Activated CD8-positive, alpha-beta T cell treated with anti-CD3 and anti-CD28 coated beads, Interleukin-2, amount 10 ng/mL, durations not matched to agents 7 days and 5 days (primary cell): ENCODE data around the gene GADD45A. TPM values are rescaled to one million over a fixed set of nuclear protein-coding genes. Genes with fewer than 3 reads are reported as not detected.
"Not testable (repeated sequence)": the region's sequence is repeated elsewhere in the genome, so short reads cannot be mapped to it uniquely, and the experiment has no call there.

Source experiments
- ATAC-seq: fragments of 150-1000 bp; cut with Tn5 transposase; one replicate; pipeline ENCODE4 v1.10.0; 2021; ENCODE audit warnings: moderate library complexity
- CTCF ChIA-PET: fragments of 350-600 bp; sonication (Branson Sonifier 250); formaldehyde crosslinking; loops from one replicate; lab custom pipeline; 2021; ENCODE audit warnings: antibody characterized with exemption; lab: Charles Lee
- POLR2A ChIA-PET: fragments of 350-600 bp; sonication (Branson Sonifier 250); formaldehyde crosslinking; loops from one replicate; lab custom pipeline; 2021; ENCODE audit warnings: antibody characterized with exemption; lab: Charles Lee
- DNase-seq: peaks from one replicate; pipeline ENCODE4 v3.0.0-alpha.2; 2020
- H3K27ac Mint-ChIP-seq: one replicate; pipeline ENCODE4 v1.8.0; 2021; ENCODE audit warnings: mild to moderate bottlenecking, mixed read lengths
- H3K27me3 Mint-ChIP-seq: one replicate; pipeline ENCODE4 v1.8.0; 2021; ENCODE audit warnings: low read depth, mixed read lengths
- H3K36me3 Mint-ChIP-seq: one replicate; pipeline ENCODE4 v1.8.0; 2021; ENCODE audit warnings: low read depth, mixed read lengths
- H3K4me1 Mint-ChIP-seq: one replicate; pipeline ENCODE4 v1.8.0; 2021; ENCODE audit warnings: low read depth, mixed read lengths
- H3K4me3 Mint-ChIP-seq: one replicate; pipeline ENCODE4 v1.8.0; 2021; ENCODE audit warnings: mild to moderate bottlenecking, mixed read lengths
- H3K9me3 Mint-ChIP-seq: one replicate; pipeline ENCODE4 v1.8.0; 2022; ENCODE audit warnings: mixed read lengths; ENCODE audit not compliant: insufficient read depth
- total RNA-seq, 2 experiments: library from RNA; stranded (reverse); gene quantifications; one replicate each; pipeline ENCODE4 v1.2.3, GENCODE V29; 2021

GADD45A gene
- total RNA-seq, 2 experiments from 2014 or later = 17.9 to 21.7 TPM

DNA sequence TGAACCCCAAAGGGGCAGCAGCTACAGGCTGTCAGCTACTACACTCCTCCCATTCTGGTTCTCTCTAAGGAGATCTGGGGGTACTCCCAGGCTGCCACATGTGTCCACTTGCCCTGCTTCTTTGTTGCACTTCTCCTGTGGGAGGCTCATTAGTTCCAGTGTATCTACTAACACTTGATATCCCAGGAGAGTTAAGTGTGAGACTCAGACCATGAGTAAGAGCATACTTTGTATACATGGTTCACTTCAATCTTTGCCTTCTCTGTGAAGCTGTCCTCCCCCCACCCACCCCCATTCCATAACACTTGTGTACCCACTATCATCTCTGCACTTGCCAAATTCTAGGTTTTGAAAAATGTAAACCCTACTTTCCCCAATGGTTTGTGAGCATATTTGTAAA is 34.9 kb upstream of the GADD45A start:
- ATAC-seq (no peak), DNase-seq (no peak)
- ChIA-PET CTCF (no interaction called here), POLR2A (no interaction called here)
- no peaks in the 10 kb centered on the region for H3K36me3 Mint-ChIP-seq
- peaks cover 14% of the 10 kb centered on the region for H3K27me3 Mint-ChIP-seq
- no peaks in the 10 kb centered on the region for H3K4me1 Mint-ChIP-seq
- no peaks in the 10 kb centered on the region for H3K9me3 Mint-ChIP-seq
- no peak overlapping the region for H3K4me3 Mint-ChIP-seq
- H3K27ac Mint-ChIP-seq = no peak overlapping the region

DNA sequence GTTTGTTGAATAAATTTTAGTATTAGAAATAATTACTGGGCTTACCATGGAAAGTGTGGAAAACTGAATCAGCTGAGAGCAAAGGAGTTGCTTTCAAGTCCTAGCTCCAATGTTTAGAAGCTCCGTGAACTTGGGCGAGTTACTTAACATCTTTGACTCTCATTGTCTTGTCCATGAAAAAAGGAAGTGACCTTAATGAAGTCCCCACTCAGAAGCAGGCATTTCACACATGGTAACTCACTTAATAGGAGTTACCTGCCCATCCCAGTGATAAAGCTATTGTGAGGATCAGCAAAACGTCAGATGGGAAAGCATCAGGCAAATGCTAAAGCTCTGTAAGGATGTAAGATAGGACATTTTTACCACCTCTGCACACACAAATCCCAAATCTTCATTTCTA is 34.0 kb upstream of the GADD45A start:
- Mint-ChIP-seq H3K4me3 (no peak overlapping the region), H3K27me3 (peaks cover 14% of the 10 kb centered on the region), H3K4me1 (no peaks in the 10 kb centered on the region), H3K9me3 (no peaks in the 10 kb centered on the region), H3K27ac (no peak overlapping the region), H3K36me3 (no peaks in the 10 kb centered on the region)
- no peak for DNase-seq
- ATAC-seq = no peak
- CTCF ChIA-PET = no interaction called here
- POLR2A ChIA-PET = no interaction called here

DNA sequence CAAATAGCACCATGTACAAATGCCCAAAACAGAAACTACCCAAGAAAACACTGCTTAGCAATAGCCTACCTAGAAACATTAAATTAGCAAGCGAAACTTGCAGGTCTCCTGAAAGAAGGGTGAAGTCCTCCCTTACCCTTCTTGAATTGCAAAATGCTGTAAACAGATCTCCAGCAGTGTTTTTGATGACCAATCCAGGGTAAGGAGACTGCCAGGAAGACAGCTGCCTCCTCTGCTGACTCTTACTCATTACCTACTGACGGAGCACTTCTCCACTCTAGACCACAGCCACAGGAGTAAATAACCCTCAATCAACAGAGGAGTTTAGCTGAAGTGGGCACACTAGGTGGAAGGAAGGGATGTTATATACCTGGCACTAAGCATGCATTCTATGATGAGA is 32.2 kb upstream of the GADD45A start:
- Mint-ChIP-seq H3K9me3 (no peaks in the 10 kb centered on the region), H3K36me3 (no peaks in the 10 kb centered on the region), H3K27ac (no peak overlapping the region), H3K4me3 (no peak overlapping the region), H3K4me1 (no peaks in the 10 kb centered on the region), H3K27me3 (peaks cover 15% of the 10 kb centered on the region)
- POLR2A ChIA-PET = no interaction called here
- CTCF ChIA-PET = no interaction called here
- no peak for DNase-seq
- no peak for ATAC-seq

DNA sequence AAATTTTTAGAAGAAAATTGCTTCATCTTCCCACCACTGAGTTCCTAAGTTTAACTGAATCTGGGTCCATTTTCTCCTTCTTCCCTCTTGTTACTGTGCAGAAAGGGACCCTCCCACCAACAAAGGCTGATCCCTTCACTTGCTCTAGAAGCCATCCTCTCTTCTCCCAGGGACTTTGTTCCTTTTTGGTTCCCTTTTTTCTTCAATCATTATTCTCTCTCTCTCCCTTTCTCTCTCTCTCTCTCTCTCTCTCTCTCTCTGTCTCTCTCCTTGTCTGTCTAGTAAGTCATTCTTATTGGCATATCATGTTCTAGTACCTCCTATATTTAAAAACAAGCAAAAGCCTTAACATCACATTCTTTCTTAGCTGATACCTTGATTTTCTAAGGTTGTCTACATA is 31.7 kb upstream of the GADD45A start:
- ATAC-seq = no peak
- Mint-ChIP-seq H3K9me3 (no peaks in the 10 kb centered on the region), H3K4me3 (no peak overlapping the region), H3K4me1 (no peaks in the 10 kb centered on the region), H3K27ac (no peak overlapping the region), H3K27me3 (peaks cover 17% of the 10 kb centered on the region), H3K36me3 (no peaks in the 10 kb centered on the region)
- ChIA-PET POLR2A (no interaction called here), CTCF (no interaction called here)
- DNase-seq = no peak

DNA sequence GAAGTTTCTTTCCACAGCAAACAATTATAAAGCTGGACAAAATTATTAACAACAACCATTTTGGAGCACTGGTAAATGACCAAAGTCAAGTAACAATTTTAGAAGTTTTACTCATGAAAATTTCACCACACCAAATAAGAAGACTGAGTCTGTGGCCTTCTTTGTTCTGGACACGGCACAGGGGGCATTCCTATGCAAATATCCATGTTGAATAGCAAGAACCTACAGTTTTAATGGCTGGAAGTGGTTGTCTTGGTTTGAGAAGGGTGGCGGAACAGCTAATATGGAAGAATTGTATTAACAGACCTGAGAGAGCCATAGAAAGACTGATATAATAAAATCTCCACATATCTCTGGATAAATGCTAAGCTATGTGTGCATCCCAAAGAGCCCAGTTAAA is 29.4 kb upstream of the GADD45A start:
- Mint-ChIP-seq H3K27ac (no peak overlapping the region), H3K9me3 (no peaks in the 10 kb centered on the region), H3K27me3 (peaks cover 23% of the 10 kb centered on the region), H3K36me3 (no peaks in the 10 kb centered on the region), H3K4me3 (no peak overlapping the region), H3K4me1 (no peaks in the 10 kb centered on the region)
- ATAC-seq = no peak
- no peak for DNase-seq
- CTCF ChIA-PET = no interaction called here
- POLR2A ChIA-PET = no interaction called here

DNA sequence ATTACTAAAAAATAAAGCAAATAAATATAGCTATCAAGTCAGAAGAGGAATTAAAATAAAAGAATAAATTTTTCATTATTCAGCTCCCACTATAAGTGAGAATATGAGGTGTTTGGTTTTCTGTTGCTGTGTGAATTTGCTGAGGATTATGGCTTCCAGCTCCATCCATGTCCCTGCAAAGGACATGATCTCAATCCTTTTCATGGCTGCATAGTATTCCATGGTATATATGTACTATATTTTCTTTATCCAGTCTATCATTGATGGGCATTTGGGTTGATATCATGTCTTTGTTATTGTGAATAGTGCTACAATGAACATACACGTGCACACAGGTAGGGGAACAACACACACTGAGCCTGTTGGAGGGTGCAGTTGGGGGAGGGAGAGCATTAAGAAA is 27.8 kb upstream of the GADD45A start:
- ATAC-seq, H3K9me3 Mint-ChIP-seq, H3K4me3 Mint-ChIP-seq, POLR2A ChIA-PET, H3K4me1 Mint-ChIP-seq, H3K27ac Mint-ChIP-seq, H3K36me3 Mint-ChIP-seq, DNase-seq: not testable (repeated sequence)
- CTCF ChIA-PET = interaction anchor here (1.3 kb wide), 1 partner anchor 95 kb away, joined by 3 read pairs; no protein-coding TSS in a partner anchor
- H3K27me3 Mint-ChIP-seq = peaks cover 30% of the 10 kb centered on the region

DNA sequence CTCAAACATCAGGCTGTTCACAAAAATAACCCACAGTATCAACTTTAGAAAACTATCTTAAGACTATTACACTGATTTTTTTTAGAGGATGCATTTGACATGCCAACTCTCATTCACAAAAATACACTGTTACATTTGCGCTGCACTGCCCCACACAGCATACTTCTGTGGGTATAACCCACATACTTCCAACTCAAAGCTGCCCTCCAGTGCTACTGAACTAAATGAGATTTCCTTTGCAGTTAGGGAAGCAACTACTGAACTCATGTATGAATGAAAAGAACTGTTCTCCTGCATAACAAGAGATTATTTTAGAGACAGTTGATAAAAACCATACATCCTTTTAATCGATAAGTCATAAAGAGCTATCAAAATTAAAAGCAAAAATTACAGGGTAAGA is 25.8 kb upstream of the GADD45A start:
- H3K4me3 Mint-ChIP-seq = no peak overlapping the region
- no peaks in the 10 kb centered on the region for H3K4me1 Mint-ChIP-seq
- H3K9me3 Mint-ChIP-seq = no peaks in the 10 kb centered on the region
- POLR2A ChIA-PET = no interaction called here
- no peak overlapping the region for H3K27ac Mint-ChIP-seq
- H3K27me3 Mint-ChIP-seq = peaks cover 29% of the 10 kb centered on the region
- CTCF ChIA-PET = interaction anchor here (1.5 kb wide), 1 partner anchor 102 kb away, joined by 4 read pairs; no protein-coding TSS in a partner anchor
- DNase-seq = no peak
- ATAC-seq = no peak
- H3K36me3 Mint-ChIP-seq = no peaks in the 10 kb centered on the region

DNA sequence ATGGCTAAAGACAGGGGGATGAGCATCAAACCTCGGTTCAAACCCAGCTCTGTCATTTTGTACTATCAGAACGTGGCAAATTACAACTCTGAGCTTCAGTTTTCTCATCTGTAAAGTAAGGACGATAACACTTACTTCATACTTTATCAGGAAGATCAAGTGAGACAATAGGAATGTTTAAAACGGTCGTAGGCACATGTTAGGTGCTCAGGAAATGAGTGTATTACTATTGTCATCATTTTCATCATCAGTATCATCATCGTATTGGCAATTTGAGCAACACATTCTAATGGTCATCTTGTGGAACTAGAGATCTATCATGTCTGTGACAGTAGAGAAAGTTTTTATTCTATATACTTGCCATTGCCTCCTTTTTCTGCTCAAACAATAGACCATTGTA is 22.1 kb upstream of the GADD45A start:
- Mint-ChIP-seq H3K9me3 (no peaks in the 10 kb centered on the region), H3K4me1 (no peaks in the 10 kb centered on the region), H3K36me3 (no peaks in the 10 kb centered on the region), H3K27ac (no peak overlapping the region), H3K4me3 (no peak overlapping the region), H3K27me3 (peaks cover 30% of the 10 kb centered on the region)
- ATAC-seq (no peak), DNase-seq (no peak)
- ChIA-PET POLR2A (no interaction called here), CTCF (no interaction called here)

DNA sequence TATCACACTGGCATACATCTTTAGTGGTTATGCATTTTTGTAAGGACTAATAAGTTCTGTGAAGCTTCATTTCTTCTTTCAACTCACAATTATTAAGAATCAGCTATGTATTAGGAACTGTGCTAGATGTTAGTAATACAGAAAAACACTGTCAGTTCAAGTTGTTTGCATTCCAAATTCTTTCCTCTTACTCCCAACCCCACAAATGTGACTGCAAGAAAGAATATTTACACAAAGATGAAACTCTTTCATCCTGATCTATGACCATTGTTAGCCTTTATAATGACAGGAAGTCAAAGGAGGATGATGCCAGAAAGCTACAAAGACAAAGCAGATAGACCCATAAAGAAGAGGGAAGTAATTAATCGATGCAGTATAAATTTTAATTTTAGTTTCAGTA is 21.0 kb upstream of the GADD45A start:
- ATAC-seq = no peak
- no peaks in the 10 kb centered on the region for H3K4me1 Mint-ChIP-seq
- ChIA-PET POLR2A (interaction anchor here (0.6 kb wide), 1 partner anchor 47 kb away, joined by 3 read pairs; no protein-coding TSS in a partner anchor), CTCF (no interaction called here)
- no peak for DNase-seq
- no peaks in the 10 kb centered on the region for H3K9me3 Mint-ChIP-seq
- H3K27me3 Mint-ChIP-seq = peaks cover 32% of the 10 kb centered on the region
- no peaks in the 10 kb centered on the region for H3K36me3 Mint-ChIP-seq
- H3K27ac Mint-ChIP-seq = no peak overlapping the region
- H3K4me3 Mint-ChIP-seq = no peak overlapping the region

DNA sequence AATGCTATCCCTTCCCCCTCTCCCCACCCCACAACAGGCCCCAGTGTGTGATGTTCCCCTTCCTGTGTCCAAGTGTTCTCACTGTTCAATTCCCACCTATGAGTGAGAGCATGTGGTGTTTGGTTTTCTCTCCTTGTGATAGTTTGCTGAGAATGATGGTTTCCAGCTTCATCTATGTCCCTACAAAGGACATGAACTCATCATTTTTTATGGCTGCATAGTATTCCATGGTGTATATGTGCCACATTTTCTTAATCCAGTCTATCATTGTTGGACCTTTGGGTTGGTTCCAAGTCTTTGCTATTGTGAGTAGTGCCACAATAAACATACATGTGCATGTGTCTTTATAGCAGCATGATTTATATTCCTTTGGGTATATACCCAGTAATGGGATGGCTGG is 19.7 kb upstream of the GADD45A start:
- H3K4me1 Mint-ChIP-seq, H3K36me3 Mint-ChIP-seq, CTCF ChIA-PET, ATAC-seq, H3K4me3 Mint-ChIP-seq, H3K9me3 Mint-ChIP-seq, POLR2A ChIA-PET, DNase-seq, H3K27ac Mint-ChIP-seq: not testable (repeated sequence)
- H3K27me3 Mint-ChIP-seq = peaks cover 31% of the 10 kb centered on the region

DNA sequence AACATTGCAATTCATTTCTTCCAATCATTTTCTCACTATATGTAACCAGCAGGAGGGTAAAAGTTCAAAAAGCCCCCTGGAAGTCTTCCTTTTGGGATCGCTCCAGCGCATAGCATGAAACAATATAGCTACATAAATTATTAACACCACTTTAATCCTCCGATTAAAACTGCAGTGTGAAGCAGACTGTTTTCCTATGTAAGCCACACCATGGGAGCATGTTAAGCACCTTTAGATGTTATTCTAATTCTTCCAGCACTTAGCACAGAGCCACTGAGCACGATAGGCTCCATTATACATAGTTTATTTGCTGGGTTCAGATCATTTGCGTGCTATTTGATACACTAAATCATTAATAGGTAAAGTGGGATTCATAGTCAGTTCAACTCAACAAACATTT is 18.4 kb upstream of the GADD45A start:
- Mint-ChIP-seq H3K4me1 (no peaks in the 10 kb centered on the region), H3K36me3 (no peaks in the 10 kb centered on the region), H3K27ac (no peak overlapping the region), H3K27me3 (peaks cover 30% of the 10 kb centered on the region), H3K9me3 (no peaks in the 10 kb centered on the region), H3K4me3 (no peak overlapping the region)
- ChIA-PET CTCF (no interaction called here), POLR2A (no interaction called here)
- DNase-seq = no peak
- no peak for ATAC-seq

DNA sequence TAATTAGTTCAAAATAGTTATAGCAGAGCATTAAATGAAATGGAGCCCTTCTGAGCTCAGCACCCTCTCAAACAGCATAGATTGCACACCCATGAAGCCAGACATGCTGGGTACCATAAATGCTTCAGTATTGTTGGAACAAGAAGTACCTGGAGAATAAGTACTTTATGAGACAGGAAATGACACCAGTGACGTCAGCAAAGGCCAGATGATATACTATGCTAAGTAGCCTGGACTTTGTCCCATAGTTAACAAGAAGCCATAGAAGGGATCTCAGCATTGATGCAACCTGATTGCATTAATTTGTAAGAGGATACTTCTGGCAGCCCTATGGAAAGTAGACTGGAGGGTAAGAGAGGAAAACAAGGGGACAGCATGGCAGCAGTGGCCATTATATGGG is 16.3 kb upstream of the GADD45A start:
- H3K27ac Mint-ChIP-seq = no peak overlapping the region
- ChIA-PET POLR2A (no interaction called here), CTCF (no interaction called here)
- H3K36me3 Mint-ChIP-seq = no peaks in the 10 kb centered on the region
- no peaks in the 10 kb centered on the region for H3K4me1 Mint-ChIP-seq
- no peak for DNase-seq
- peaks cover 23% of the 10 kb centered on the region for H3K27me3 Mint-ChIP-seq
- ATAC-seq = no peak
- no peak overlapping the region for H3K4me3 Mint-ChIP-seq
- no peaks in the 10 kb centered on the region for H3K9me3 Mint-ChIP-seq

DNA sequence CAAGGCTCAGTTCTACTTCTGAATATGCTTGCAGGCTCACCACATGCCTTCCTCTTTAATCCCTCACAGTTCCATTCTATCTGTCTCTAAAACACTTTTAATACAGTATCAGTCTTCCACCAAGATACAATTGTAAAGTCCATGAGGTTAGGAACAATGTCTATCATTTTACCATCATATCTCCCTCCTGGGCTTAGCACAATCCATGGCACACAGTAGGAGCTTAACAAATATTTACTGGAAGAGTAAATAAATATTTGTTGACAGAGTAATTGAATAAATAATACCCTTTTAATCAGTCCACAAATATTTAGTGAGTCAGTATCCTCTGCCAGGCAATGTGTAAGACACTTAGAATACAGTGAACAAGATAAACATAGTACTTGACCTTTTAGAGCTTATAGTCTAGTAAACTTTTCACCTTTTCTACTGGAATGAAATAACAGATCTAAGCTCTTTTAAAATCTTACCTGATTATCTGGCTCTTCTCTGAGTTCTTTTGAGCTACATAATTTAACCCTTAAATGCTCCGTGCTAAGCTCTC is 12.7 kb upstream of the GADD45A start:
- no peak overlapping the region for H3K27ac Mint-ChIP-seq
- peaks cover 18% of the 10 kb centered on the region for H3K27me3 Mint-ChIP-seq
- ChIA-PET CTCF (interaction anchor here (1.1 to 2.3 kb wide), 4 partner anchors 12 to 111 kb away, joined by 3 to 6 read pairs (median 6); no protein-coding TSS in a partner anchor), POLR2A (interaction anchor here (6.1 kb wide), 1 partner anchor 13 kb away, joined by 54 read pairs; the partner anchor contains the start of gene GADD45A)
- no peak overlapping the region for H3K4me3 Mint-ChIP-seq
- H3K36me3 Mint-ChIP-seq = no peaks in the 10 kb centered on the region
- ATAC-seq (no peak), DNase-seq (no peak)
- peaks cover 24% of the 10 kb centered on the region for H3K4me1 Mint-ChIP-seq
- no peaks in the 10 kb centered on the region for H3K9me3 Mint-ChIP-seq
